Esophagus muscularis mucosa (tissue), 3 donors: ENCODE data around the gene BMPR1A.

ENCODE experiments used
- POLR2A ChIP-seq: fragments of 450-650 bp; IDR thresholded peaks from one replicate; pipeline ENCODE4 v1.6.1; 2017; ENCODE audit warnings: antibody characterized with exemption, moderate library complexity, mild to moderate bottlenecking, low read depth
- TF ChIP-seq, protein P1 (sequence below), 3 experiments: fragments of 200-600 bp in 2 of 3; fragments of 450-650 bp in 1 of 3; sonication (generic) in 2 of 3; IDR thresholded peaks; one replicate each; pipeline ENCODE4 v1.5.1; 2017 to 2019; ENCODE audit warnings: antibody characterized with exemption in 3 of 3, mild to moderate bottlenecking in 2 of 3, moderate library complexity in 1 of 3

DNA sequence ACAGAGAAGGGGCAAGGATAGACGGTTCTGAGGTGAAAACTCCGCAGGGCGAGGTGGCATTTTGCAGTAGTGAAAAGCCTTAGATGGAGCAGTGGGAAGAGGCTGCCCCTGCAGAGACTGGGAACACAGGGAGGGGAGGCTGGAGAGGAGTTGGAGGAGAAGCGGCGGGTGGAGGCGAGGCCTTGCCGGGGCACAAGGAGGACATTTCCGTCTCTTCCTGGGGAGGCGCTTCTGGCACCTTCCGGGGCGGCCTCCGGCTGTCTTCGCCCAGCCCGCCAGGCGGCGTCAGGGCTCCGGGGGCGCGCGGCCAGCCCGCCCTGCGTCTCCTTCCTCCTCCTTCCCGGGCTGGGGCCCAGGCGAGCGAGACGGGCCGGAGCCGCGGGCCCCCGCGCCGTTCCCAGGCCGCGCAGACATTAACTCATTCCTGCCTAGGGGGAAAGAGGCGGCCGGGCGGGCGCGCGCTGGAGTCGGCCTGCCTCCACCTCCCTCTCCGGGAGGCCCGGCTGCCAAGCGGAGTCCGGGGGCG is 45.4 kb upstream of the BMPR1A start:
- TF ChIP-seq, protein P1, sequence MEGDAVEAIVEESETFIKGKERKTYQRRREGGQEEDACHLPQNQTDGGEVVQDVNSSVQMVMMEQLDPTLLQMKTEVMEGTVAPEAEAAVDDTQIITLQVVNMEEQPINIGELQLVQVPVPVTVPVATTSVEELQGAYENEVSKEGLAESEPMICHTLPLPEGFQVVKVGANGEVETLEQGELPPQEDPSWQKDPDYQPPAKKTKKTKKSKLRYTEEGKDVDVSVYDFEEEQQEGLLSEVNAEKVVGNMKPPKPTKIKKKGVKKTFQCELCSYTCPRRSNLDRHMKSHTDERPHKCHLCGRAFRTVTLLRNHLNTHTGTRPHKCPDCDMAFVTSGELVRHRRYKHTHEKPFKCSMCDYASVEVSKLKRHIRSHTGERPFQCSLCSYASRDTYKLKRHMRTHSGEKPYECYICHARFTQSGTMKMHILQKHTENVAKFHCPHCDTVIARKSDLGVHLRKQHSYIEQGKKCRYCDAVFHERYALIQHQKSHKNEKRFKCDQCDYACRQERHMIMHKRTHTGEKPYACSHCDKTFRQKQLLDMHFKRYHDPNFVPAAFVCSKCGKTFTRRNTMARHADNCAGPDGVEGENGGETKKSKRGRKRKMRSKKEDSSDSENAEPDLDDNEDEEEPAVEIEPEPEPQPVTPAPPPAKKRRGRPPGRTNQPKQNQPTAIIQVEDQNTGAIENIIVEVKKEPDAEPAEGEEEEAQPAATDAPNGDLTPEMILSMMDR (IDR thresholded peaks at IDR 0.05): peak; percentile 85 to 94 (median 89)
- TF ChIP-seq POLR2A: peak; percentile 11
